UCSD-AML1 (cell line): ENCODE measurements around the gene AGBL3.
"Not testable (repeated sequence)": the region's sequence is repeated elsewhere in the genome, so short reads cannot be mapped to it uniquely, and the experiment has no call there.

Experiments
- DNase-seq: peaks from one replicate; lab custom pipeline; 2025; ENCODE audit not compliant: unreplicated experiment; lab: John Stamatoyannopoulos, UW

Gene AGBL3

GRCh38 chr7:135074531-135074930, 88.2 kb downstream of the AGBL3 start:
- no peak for DNase-seq

- DNase-seq, result no peak
Observed at GRCh38 chr7:135075716-135076115, 89.4 kb downstream of the AGBL3 start.

GRCh38 chr7:135076882-135077281, 90.6 kb downstream of the AGBL3 start:
- DNase-seq, result no peak

GRCh38 chr7:135077642-135078041, 91.3 kb downstream of the AGBL3 start:
- DNase-seq, result no peak

GRCh38 chr7:135078051-135078450, 91.7 kb downstream of the AGBL3 start:
- DNase-seq, result no peak

GRCh38 chr7:135079068-135079467, 92.8 kb downstream of the AGBL3 start:
- no peak for DNase-seq

GRCh38 chr7:135083005-135083404, 96.7 kb downstream of the AGBL3 start:
- DNase-seq, result no peak

- DNase-seq, result no peak
Observed at GRCh38 chr7:135088566-135088965, 102.3 kb downstream of the AGBL3 start.

GRCh38 chr7:135091717-135092116, 105.4 kb downstream of the AGBL3 start:
- DNase-seq, result no peak

- DNase-seq, result no peak
Observed at GRCh38 chr7:135094472-135095237, 108.3 kb downstream of the AGBL3 start.

GRCh38 chr7:135095450-135095849, 109.1 kb downstream of the AGBL3 start:
- no peak for DNase-seq

GRCh38 chr7:135098391-135098790, 112.1 kb downstream of the AGBL3 start:
- no peak for DNase-seq

- DNase-seq, result no peak
Observed at GRCh38 chr7:135100856-135101255, 114.5 kb downstream of the AGBL3 start.

GRCh38 chr7:135102372-135102771, 116.1 kb downstream of the AGBL3 start:
- DNase-seq, result no peak

GRCh38 chr7:135109562-135109961, 123.3 kb downstream of the AGBL3 start:
- DNase-seq, result no peak

GRCh38 chr7:135109976-135110375, 123.7 kb downstream of the AGBL3 start:
- no peak for DNase-seq

- DNase-seq, result no peak
Observed at GRCh38 chr7:135111379-135111778, 125.1 kb downstream of the AGBL3 start.

GRCh38 chr7:135114622-135115021, 128.3 kb downstream of the AGBL3 start:
- DNase-seq, result no peak

GRCh38 chr7:135117096-135117495, 130.8 kb downstream of the AGBL3 start:
- no peak for DNase-seq

- DNase-seq, result no peak
Observed at GRCh38 chr7:135121868-135122267, 135.6 kb downstream of the AGBL3 start.

- not testable (repeated sequence) for DNase-seq
Observed at GRCh38 chr7:135124631-135125030, 138.3 kb downstream of the AGBL3 start.

- no peak for DNase-seq
Observed at GRCh38 chr7:135128931-135129330, 142.6 kb downstream of the AGBL3 start.

- no peak for DNase-seq
Observed at GRCh38 chr7:135129579-135129978, 143.3 kb downstream of the AGBL3 start.
